ENCODE results near the gene SLC17A9.

SLC17A9 gene

GRCh38 chr20:62983210-62983609 is 30.7 kb downstream of the SLC17A9 start:
- no peak for DNase-seq

- no peak for DNase-seq
These were observed 32.3 kb downstream of the SLC17A9 start for GRCh38 chr20:62984666-62985443.

GRCh38 chr20:62985444-62985778 is 32.9 kb downstream of the SLC17A9 start:
- DNase-seq, result no peak

GRCh38 chr20:62986257-62986800 is 33.8 kb downstream of the SLC17A9 start:
- no peak for DNase-seq

- DNase-seq, result no peak
These were observed 34.6 kb downstream of the SLC17A9 start for GRCh38 chr20:62987114-62987513.

GRCh38 chr20:62989201-62989601 is 36.7 kb downstream of the SLC17A9 start:
- DNase-seq, result peak in 1 of 6 experiments; percentile 32

- DNase-seq, result no peak
These were observed 37.9 kb downstream of the SLC17A9 start for GRCh38 chr20:62990306-62990825.

GRCh38 chr20:62991196-62991807 is 38.8 kb downstream of the SLC17A9 start:
- no peak for DNase-seq

- no peak for DNase-seq
These were observed 39.4 kb downstream of the SLC17A9 start for GRCh38 chr20:62991863-62992262.

- no peak for DNase-seq
These were observed 41.5 kb downstream of the SLC17A9 start for GRCh38 chr20:62993856-62994494.

GRCh38 chr20:62994869-62995281 is 42.4 kb downstream of the SLC17A9 start:
- DNase-seq, result no peak

GRCh38 chr20:62995481-62995880 is 43.0 kb downstream of the SLC17A9 start:
- DNase-seq, result no peak

GRCh38 chr20:62995898-62996595 is 43.5 kb downstream of the SLC17A9 start:
- DNase-seq, result no peak

- DNase-seq, result no peak
These were observed 44.1 kb downstream of the SLC17A9 start for GRCh38 chr20:62996596-62996982.

GRCh38 chr20:62997417-62998035 is 45.0 kb downstream of the SLC17A9 start:
- DNase-seq, result no peak

- no peak for DNase-seq
These were observed 45.9 kb downstream of the SLC17A9 start for GRCh38 chr20:62998449-62998848.

- DNase-seq, result no peak
These were observed 47.1 kb downstream of the SLC17A9 start for GRCh38 chr20:62999580-62999979.

GRCh38 chr20:63000036-63000435 is 47.5 kb downstream of the SLC17A9 start:
- no peak for DNase-seq

- DNase-seq, result no peak
These were observed 48.4 kb downstream of the SLC17A9 start for GRCh38 chr20:63000958-63001357.

GRCh38 chr20:63002511-63002910 is 50.0 kb downstream of the SLC17A9 start:
- DNase-seq, result no peak

GRCh38 chr20:63003546-63003945 is 51.0 kb downstream of the SLC17A9 start:
- DNase-seq, result no peak

- peak in 1 of 6 experiments; percentile 30 for DNase-seq
These were observed 52.3 kb downstream of the SLC17A9 start for GRCh38 chr20:63004607-63005364.
